GM12873 (cell line): ENCODE results near the gene DPPA5.

Experiments
- CTCF ChIP-seq: IDR thresholded peaks from 2 replicates; pipeline ENCODE4 v1.5.1; 2012; ENCODE audit warnings: low read depth, mild to moderate bottlenecking, moderate library complexity, low read length, control low read depth; ENCODE audit not compliant: insufficient read depth; ENCODE audit errors: missing control alignments

Gene DPPA5

GRCh38 chr6:73369563-73369962, 15.5 kb upstream of the DPPA5 start, which contains the start of gene OOEP:
TSS of gene OOEP (minus strand) at chr6:73369897. CDS start at chr6:73369792, 105 bp downstream.
- no peak for TF ChIP-seq CTCF

GRCh38 chr6:73369157-73369556, 15.1 kb upstream of the DPPA5 start:
- no peak for TF ChIP-seq CTCF

- no peak for TF ChIP-seq CTCF
Measured at GRCh38 chr6:73368675-73369074, 14.6 kb upstream of the DPPA5 start.

- TF ChIP-seq CTCF: no peak
Measured at GRCh38 chr6:73367761-73368355, 13.8 kb upstream of the DPPA5 start.

GRCh38 chr6:73364549-73364948, 10.5 kb upstream of the DPPA5 start:
- TF ChIP-seq CTCF: no peak

- no peak for TF ChIP-seq CTCF
Measured at GRCh38 chr6:73364121-73364520, 10.0 kb upstream of the DPPA5 start.

GRCh38 chr6:73363537-73363875, 9.4 kb upstream of the DPPA5 start:
- TF ChIP-seq CTCF: no peak
